Mammary epithelial cell (primary cell): ENCODE data around the gene POLE2.

Experiments used
- CTCF ChIP-seq, 2 donors: IDR thresholded peaks in 1 of 2; conservative IDR thresholded peaks in 1 of 2; 2 replicates each; pipeline ENCODE4 v1.5.1; 2011 to 2012; ENCODE audit warnings: inconsistent platforms in 2 of 2, low read length in 2 of 2, mild to moderate bottlenecking in 2 of 2, control low read depth in 1 of 2, low read depth in 1 of 2; ENCODE audit not compliant: insufficient read depth in 1 of 2; ENCODE audit errors: extremely low read depth in 1 of 2
- EZH2 ChIP-seq: IDR thresholded peaks from 2 replicates; pipeline ENCODE4 v1.6.1; 2012; ENCODE audit warnings: low read length, inconsistent platforms, borderline replicate concordance

GRCh38 chr14:49637534-49638078 is 50.4 kb downstream of the POLE2 start:
- TF ChIP-seq CTCF (conservative IDR thresholded peaks at IDR 0.05 in 1 of 2, IDR thresholded peaks at IDR 0.05 in 1 of 2; ENCODE audit: extremely low read depth in 1 of 2, insufficient read depth in 1 of 2, low read depth in 1 of 2, low read length in 2 of 2) = no peak
- no peak for TF ChIP-seq EZH2
